Hematopoietic multipotent progenitor cell treated with erythropoietin and hydrocortisone succinate and interleukin-3 and kit ligand, for 8 days (in vitro differentiated cells): ENCODE measurements around the gene ROR2.

ENCODE experiments used
- DNase-seq: peaks from one replicate; pipeline ENCODE4 v3.0.0-alpha.2; 2015

ROR2 gene

GRCh38 chr9:91732187-91733005, 217.6 kb downstream of the ROR2 start:
- DNase-seq = no peak

GRCh38 chr9:91730806-91731205, 219.2 kb downstream of the ROR2 start:
- no peak for DNase-seq

GRCh38 chr9:91729558-91729842, 220.5 kb downstream of the ROR2 start:
- DNase-seq = no peak

- no peak for DNase-seq
Observed at GRCh38 chr9:91727972-91728371, 222.1 kb downstream of the ROR2 start.

- DNase-seq = peak; percentile 54
Observed at GRCh38 chr9:91727316-91727861, 222.6 kb downstream of the ROR2 start.

GRCh38 chr9:91726406-91727100, 223.5 kb downstream of the ROR2 start:
- no peak for DNase-seq

- DNase-seq = no peak
Observed at GRCh38 chr9:91725651-91726050, 224.4 kb downstream of the ROR2 start.

GRCh38 chr9:91724609-91725505, 225.2 kb downstream of the ROR2 start:
- DNase-seq = no peak

- no peak for DNase-seq
Observed at GRCh38 chr9:91724068-91724440, 226.0 kb downstream of the ROR2 start.

- DNase-seq = no peak
Observed at GRCh38 chr9:91723420-91724067, 226.5 kb downstream of the ROR2 start.

GRCh38 chr9:91720751-91721705, 229.0 kb downstream of the ROR2 start:
- DNase-seq = no peak

- no peak for DNase-seq
Observed at GRCh38 chr9:91720313-91720712, 229.7 kb downstream of the ROR2 start.

GRCh38 chr9:91718071-91718470, 232.0 kb downstream of the ROR2 start:
- DNase-seq = no peak

- no peak for DNase-seq
Observed at GRCh38 chr9:91716815-91717214, 233.2 kb downstream of the ROR2 start.

- no peak for DNase-seq
Observed at GRCh38 chr9:91716239-91716638, 233.8 kb downstream of the ROR2 start.

GRCh38 chr9:91714874-91715615, 235.0 kb downstream of the ROR2 start:
- no peak for DNase-seq

- DNase-seq = peak; percentile 79
Observed at GRCh38 chr9:91714020-91714806, 235.8 kb downstream of the ROR2 start.

GRCh38 chr9:91712811-91713210, 237.2 kb downstream of the ROR2 start:
- DNase-seq = no peak

- DNase-seq = peak; percentile 56
Observed at GRCh38 chr9:91711755-91712601, 238.1 kb downstream of the ROR2 start.
